UCSD-AML1 (cell line): Measurements from ENCODE around the gene NALCN.

ENCODE experiments used
- DNase-seq: peaks from one replicate; lab custom pipeline; 2025; ENCODE audit not compliant: unreplicated experiment; lab: John Stamatoyannopoulos, UW

Gene NALCN

GRCh38 chr13:101210774-101211173 is 205.5 kb downstream of the NALCN start:
- no peak for DNase-seq

- no peak for DNase-seq
These were observed 207.0 kb downstream of the NALCN start for GRCh38 chr13:101209206-101209893.

DNA sequence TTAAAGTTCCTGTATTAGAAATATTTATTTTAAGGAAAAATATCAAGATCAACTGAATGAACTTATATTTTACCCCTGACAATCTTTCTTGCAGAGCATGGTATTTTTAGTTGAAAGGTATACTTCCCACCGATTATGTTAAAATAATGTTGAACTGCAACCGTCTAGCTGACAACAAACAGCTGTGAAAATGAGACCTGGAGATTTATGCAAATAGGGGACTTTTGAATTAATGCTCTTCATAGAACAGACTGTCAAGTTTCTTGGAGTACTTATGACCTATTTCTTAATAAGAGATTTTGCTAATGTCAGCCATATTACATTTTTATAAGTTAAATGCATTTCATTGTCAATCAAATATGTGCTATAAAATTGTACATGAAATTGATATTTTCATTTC is 210.9 kb downstream of the NALCN start:
- no peak for DNase-seq

DNA sequence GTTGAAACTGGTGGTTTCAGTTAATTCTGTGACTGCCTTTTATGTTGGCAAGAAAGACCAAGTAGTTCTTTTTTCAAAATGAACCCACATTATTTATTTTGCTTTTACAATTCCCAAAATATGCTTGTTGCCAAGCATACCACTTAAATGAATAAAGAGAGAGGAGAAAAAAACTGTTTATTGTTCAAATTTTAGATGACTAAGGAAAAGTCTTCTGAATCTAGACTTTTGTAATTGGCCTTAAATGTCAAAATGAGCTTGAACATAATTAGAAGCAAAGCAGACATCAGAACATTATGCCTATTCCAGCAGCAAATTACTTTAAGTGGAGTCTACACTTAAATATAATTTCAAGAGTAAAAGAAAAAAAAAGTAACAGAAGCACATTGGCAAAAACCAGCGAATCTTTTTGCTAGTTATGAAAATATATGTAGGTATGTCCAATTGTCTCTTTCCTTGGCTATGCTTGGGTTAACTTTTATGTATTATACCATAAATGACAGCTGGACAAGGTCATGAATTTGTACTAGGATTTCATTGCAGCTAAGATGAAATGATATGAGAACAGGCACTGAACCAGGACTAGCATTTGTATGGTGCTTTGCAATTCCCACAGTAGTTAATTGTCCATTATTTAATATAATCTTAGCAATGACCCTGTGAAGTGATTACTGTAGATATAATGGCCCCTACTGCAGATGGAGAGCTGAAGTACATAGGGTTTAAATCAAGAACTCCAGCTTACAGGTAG is 211.9 kb downstream of the NALCN start:
- no peak for DNase-seq

- DNase-seq = no peak
These were observed 213.7 kb downstream of the NALCN start for GRCh38 chr13:101202590-101202989.

DNA sequence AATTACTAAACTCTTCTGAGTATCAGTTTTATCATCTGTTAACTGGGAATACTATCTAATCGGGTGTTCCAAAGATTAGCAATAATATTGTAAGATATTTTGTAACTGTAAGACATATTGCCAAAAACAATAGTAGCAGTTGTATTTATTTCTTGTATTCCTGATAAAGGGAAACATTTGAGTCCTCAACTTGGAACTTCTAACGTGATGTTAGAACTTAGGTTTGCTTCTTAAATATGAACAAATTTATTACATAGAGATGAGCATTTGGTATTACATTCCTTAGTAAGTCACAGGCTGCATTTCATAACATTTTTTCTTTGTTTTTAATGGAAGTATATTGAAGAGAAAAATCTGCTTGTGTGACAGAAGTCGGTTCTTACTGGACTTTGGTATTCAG is 225.3 kb downstream of the NALCN start:
- DNase-seq = no peak

DNA sequence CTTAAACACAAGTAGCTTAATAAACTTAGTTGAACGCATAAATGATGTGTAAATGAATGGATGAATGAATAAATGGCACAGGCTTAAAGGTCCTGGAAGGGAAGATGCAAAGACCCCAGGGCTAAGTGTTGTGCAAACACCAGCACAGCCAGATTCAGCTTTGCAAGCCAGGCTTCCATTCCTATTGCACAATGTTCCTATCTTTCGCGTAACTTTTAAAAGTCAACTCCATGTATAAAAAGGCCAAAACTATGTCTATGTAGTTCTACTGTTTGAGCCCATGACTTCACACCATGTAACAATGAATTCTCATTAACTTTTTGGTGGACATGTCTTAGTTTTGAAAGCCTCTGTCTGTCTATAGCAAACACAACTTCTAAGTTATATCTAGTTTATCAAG is 226.0 kb downstream of the NALCN start:
- no peak for DNase-seq

- DNase-seq = no peak
These were observed 230.7 kb downstream of the NALCN start for GRCh38 chr13:101185606-101186005.

DNA sequence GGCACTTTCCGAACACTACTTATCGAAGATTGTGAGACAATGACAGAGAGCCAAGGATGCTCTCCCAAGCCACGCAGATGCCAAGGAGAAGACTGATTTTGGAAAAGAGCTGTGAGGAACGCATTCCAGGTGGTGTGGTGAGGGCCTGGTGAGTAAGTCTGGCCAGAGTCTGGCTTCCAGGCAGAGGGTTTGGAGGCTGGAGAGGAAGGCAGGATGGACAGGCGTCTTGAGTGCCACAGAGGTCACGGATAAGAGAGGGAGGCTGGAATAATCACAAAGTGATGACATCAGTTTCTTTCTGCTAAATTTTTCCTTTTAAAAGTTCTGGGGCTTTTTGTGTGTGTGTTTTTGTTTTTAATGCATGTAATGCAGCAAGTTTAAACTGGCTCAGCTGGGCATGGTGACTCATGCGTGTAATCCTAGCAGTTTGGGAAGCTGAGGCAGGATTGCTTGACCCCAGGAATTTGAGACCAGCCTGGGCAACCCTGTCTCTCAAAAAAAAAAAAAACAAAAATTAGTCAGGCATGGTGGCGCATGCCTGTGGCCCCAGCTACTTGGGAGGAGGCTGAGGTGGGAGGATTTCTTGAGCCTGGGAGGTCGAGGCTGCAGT is 235.1 kb downstream of the NALCN start:
- no peak for DNase-seq

DNA sequence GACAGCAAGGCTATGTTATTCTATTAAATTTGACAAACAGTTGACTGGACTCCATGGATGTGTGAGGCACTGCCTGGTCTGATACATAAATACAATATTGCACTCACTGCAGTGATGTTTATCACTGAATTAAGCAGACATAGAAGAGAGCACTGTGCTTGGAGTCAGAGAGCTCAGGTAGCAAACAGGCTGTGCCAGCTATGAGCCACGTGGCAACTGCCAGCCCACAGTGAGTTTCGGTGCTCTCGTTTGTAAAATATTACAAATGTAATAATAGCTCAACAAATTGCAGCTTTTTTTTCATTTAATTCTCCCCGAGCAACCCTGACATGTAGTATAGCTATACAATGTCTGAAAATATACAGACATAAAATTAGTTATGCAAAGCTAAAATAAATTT is 237.3 kb downstream of the NALCN start:
- DNase-seq = no peak

DNA sequence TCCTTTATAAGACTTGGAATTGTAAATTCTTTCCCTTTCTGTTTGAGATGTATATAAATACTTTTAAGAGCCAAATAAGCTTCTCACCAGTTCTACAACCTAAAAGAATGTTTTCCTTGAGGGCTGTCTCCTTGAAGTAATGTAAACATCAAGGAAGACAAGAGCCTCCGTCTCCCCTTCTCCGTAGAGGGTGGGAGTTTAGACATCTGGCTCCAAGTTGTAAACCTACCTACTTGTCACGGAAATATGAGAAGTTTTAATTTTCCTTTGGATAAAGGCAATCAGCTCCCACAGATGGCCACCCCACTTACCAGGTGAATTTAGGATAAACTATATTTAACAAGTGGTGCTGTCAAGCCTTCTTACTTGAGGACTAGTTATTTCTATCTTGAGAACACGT is 237.9 kb downstream of the NALCN start:
- DNase-seq = no peak

DNA sequence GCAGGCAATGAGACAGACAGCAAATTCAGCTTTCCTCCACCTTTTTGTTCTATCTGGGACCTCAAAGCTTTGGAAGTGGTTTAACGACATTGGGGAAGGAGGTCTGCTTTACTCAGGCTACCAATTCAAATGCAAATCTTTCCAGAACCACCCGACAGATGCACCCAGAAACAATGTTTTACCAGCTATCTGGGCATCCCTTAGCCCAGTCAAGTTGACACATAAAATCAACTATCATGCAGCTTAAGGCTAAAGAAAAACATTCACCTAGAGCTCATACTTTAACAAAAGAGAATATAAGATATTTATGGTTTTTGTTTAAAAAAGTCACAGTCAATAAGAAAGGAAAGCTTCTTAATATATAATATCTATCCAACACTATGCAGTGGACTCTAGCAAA is 246.0 kb downstream of the NALCN start:
- no peak for DNase-seq

DNA sequence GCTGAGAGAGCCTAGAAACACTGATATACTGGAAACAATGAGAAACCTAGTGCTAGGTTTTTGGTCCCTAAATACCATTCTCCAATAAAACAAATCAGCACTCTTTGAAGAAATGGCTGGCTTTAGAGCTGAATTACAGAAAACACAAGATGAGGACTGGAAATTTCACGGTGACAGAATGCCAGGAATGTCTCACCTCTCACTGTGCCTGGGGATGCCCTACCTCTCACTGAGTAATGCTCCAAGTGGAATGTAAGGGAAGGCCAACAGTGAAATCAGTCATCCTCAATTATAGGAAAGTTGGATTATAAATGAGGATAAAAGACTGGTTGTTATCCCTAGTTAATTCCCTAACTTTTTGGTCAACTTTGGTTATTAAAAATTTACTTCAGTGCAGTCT is 259.0 kb downstream of the NALCN start:
- DNase-seq = no peak

DNA sequence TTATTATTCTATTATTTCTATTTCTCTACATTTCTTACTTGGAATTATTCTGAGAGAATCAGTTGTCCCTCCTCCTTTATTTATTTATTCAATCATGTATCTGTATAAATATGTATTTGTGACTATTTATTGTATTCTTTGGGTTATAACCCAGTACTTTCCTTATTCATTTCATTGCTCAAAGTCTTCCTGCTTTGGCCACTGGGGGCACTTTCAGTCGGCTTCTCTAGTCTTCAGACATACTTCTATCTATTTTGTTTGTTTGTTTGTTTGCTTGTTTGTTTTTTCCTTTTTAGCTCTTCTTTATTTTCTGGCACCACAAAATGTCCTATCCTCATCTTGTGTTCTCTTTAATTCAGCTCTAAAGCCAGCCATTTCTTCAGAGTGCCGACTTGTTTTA is 260.4 kb downstream of the NALCN start:
- no peak for DNase-seq

- no peak for DNase-seq
These were observed 264.1 kb downstream of the NALCN start for GRCh38 chr13:101152184-101152583.

GRCh38 chr13:101150998-101151397 is 265.3 kb downstream of the NALCN start:
- DNase-seq = no peak

DNA sequence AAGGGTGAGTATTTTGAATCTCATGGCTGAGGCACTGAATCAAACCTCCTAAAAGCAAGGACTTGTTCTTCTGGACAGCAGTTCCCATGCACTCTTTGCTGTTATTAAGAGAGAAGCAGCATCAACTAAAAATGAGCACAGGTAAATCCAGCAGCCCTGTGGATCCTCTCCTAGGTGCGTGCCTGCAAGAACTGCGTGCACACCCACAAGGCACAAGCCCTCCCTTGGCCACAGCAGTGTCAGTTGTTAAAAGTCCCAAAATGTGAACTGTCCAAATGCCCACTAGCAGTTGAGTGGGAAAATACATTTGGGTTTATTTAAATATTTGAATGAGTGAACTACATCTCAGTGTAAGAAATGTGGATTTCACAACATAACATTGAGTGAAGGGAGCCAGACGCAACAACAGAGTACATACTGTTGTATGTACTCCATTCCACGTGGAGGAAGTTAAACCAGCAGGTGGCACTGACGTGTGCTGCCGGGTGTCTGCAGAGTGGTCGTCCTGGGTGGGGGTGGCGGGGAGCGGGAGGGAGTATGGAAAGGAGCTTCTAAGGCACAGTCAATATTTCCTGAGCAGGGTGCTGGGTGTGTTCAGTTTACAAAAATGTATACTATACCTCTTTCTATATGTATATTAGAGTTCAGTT is 266.4 kb downstream of the NALCN start:
- DNase-seq = no peak

GRCh38 chr13:101146101-101146898 is 270.0 kb downstream of the NALCN start:
- DNase-seq = no peak

GRCh38 chr13:101144808-101145419 is 271.4 kb downstream of the NALCN start:
- no peak for DNase-seq

GRCh38 chr13:101140936-101141335 is 275.4 kb downstream of the NALCN start:
- no peak for DNase-seq
